NCI-H2107 treated with DMSO at 0.1 percent for 48 hours (cell line): ENCODE data around the gene SOD1.
A peak's percentile ranks its signal among the peaks of the same experiment; 100 is the strongest.
"Not testable (repeated sequence)": the region's sequence is repeated elsewhere in the genome, so short reads cannot be mapped to it uniquely, and the experiment has no call there.

Experiments used
- DNase-seq: peaks from one replicate; lab custom pipeline; 2025; ENCODE audit not compliant: unreplicated experiment; lab: John Stamatoyannopoulos, UW

Gene SOD1

GRCh38 chr21:31659536-31660258 is at the start of gene SOD1:
TSS of gene SOD1 (plus strand) at chr21:31659693. CDS start at chr21:31659770, 77 bp downstream.
- DNase-seq: peak; percentile 94

GRCh38 chr21:31611445-31611844 is 48.0 kb upstream of the SOD1 start:
- no peak for DNase-seq

DNA sequence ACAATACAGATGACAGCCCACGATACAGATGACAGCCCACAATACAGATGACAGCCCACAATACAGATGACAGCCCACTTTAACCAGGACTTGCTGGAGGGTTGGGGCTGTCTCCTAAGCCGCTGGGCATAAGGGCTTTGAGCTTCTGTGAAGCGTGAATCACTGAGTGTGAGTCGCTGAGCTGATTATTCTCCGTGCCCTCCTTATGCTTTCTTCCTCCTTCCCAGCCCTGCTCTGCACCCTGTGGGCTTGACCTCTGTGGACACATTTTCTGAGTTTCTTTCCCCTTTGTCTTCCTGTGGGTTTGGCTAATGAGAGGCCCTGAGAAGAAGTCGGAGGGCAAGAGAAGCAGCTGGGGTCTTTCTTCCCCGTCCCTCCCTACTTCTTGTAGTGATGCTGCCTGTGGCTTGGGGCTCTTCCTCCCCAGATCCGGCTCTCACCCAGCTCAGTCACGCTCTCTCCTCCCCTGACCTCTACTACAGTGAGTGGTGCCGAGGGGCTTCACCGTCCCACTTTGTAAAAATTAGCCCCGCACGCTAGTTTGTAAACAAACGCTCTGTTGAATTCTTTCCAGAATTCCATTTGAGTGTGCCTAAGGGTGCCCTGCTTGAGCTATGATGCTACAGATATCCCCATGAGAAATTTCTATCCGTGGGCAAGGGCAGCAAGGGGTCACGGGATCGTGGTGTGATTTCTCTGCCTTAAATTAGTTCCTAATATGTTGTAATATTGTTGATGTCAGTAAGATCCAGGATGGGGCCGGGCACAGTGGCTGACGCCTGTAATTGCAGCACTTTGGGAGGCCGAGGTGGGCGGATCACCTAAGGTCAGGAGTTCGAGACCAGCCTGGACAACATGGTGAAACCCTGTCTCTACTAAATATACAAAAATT is 46.4 kb upstream of the SOD1 start:
- DNase-seq: no peak

DNA sequence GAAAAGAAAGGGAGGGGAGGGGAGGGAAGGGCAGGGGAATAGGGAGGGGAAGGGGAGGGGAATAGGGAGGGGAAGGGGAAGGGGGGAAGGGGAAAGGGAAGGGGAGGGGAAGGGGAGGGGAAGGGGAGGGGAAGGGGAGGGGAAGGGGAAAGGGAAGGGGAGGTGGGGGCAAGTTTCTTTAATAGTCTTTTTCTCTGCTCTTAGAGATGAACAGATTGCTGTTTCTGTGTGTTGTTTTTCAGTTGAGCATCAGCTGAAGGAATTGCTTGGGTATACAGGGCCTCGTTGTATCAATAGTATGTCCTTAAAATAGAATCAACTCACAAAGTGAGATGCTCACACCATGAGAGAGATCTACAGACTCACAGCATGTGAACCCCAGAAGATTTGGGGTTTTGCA is 44.8 kb upstream of the SOD1 start:
- no peak for DNase-seq

DNA sequence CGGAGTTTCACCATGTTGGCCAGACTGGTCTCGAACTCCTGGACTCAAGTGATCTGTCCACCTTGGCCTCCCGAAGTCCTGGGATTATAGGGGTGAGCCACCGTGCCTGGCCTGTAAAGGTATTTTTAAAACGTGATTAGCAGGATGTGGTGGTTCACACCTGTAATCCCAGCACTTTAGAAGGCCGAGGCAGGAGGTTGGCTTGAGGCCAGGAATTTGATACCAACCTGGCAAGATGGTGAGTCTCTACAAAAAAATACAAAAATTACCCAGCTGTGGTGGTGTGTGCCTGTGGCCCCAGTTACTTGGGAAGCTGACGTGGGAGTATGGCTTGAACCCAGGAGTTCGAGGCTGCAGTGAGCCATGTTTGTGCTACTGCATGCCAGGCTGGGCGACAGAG is 43.3 kb upstream of the SOD1 start:
- no peak for DNase-seq

- no peak for DNase-seq
These were observed 40.6 kb upstream of the SOD1 start for GRCh38 chr21:31618696-31619430.

- DNase-seq: no peak
These were observed 37.1 kb upstream of the SOD1 start for GRCh38 chr21:31622397-31622796.

DNA sequence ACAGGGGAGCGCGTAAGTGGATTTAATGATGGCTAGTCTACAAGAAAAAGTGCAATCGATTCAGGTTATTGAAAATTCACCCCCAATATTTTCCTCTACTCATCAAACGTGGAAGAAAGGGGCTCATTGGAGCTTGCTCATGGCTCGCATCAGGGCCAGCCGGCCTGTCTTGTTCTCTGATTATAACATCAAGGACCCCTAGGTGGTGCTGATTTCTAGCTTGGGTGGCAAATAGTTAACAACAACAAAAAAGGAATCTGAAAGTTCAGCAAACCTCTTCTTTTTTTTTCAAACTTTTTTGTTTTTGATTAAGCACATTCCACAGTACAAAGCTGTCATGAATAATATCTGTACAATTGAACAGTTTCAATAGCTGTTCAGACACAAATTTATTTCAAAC is 35.8 kb upstream of the SOD1 start:
- DNase-seq: no peak

DNA sequence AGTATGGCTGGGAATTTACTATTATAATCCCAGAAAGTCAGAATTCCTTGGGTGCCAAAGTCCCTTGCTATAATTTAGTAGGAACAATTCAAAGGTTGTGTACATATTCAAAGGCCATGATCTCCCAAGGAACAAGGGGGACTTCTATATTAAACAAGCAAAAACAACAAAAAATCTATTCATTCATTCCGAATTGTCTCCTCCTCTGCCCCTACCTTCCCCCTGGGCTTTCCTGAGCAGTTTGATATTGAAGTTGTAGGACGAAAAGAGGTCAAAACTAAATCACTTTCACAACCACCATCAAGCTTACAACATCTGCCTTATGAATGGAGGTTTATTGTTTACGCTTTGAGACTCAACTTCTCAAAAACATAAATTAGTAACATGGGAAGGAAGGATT is 35.3 kb upstream of the SOD1 start:
- DNase-seq: no peak

- DNase-seq: no peak
These were observed 34.5 kb upstream of the SOD1 start for GRCh38 chr21:31624961-31625491.

- no peak for DNase-seq
These were observed 29.4 kb upstream of the SOD1 start for GRCh38 chr21:31629972-31630711.

DNA sequence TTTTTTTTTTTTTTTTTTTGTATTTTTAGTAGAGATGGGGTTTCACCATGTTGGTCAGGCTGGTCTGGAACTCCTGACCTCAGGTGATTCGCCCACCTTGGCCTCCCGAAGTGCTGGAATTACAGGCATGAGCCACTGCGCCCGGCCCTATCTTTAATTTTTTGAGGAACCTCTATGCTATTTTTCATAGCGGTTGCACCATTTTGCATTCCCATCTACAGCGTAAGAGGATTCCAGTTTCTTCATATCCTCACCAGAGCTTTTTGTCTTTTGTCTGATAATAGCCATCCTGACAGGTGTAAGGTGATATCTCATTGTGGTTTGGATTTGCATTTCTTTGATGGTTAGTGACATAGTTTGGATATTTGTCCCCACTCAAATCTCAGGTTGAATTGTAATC is 27.6 kb upstream of the SOD1 start:
- not testable (repeated sequence) for DNase-seq

DNA sequence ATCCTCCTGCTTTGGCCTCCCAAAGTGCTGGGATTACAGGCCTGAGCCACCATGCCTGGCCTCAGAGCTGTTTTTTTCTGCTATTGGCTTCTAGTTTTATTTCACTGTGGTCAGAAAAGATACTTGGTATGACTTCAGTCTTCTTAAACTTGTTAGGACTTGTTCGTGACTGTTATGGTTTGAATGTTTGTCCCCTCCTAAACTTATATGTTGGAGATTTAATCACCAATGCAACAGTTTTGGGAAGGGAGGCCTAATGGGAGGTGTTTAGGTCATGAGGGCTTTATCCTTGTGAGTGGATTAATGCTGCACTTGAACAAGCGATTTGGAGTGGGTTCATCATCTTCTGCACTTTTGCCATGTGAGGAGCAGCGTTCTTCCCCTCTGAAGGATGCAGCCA is 24.5 kb upstream of the SOD1 start:
- DNase-seq: no peak

GRCh38 chr21:31636874-31637273 is 22.6 kb upstream of the SOD1 start:
- no peak for DNase-seq

- DNase-seq: no peak
These were observed 18.0 kb upstream of the SOD1 start for GRCh38 chr21:31641416-31641922.

- no peak for DNase-seq
These were observed 14.8 kb upstream of the SOD1 start for GRCh38 chr21:31644643-31645042.

- DNase-seq: no peak
These were observed 11.8 kb upstream of the SOD1 start for GRCh38 chr21:31647650-31648049.

DNA sequence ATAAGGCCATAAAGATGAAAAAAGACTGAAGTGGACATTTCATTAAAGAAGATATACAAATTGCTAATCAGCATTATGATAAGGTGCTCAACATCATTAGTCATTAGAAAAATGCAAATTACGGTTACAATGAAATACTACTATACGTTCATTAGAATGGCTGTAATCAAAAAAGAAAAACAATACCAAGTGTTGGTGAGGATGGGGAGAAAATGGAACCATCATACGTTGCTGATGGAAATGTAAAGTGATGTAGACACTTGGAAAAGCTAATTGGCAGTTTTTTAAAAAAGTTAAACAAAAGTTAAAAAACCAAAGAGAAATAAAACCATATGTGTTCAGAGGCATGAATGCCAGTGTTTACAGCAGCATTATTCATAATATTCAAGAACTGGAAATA is 8.6 kb upstream of the SOD1 start:
- no peak for DNase-seq

- not testable (repeated sequence) for DNase-seq
These were observed 8.0 kb upstream of the SOD1 start for GRCh38 chr21:31651491-31651890.

DNA sequence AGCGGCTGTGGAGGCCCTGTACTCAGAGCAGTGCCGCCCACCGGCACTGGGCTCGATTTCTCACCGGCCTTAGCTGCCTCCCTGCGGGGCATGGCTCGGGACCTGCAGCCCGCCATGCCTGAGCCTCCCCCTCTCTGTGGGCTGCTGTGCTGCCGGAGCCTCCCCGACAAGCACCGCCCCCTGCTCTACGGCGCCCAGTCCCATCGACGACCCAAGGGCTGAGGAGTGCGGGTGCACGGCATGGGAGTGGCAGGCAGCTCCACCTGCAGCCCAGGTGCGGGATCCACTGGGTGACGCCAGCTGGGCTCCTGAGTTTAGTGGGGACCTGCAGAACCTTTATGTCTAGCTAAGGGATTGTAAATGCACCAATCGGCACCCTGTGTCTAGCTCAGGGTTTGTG is 5.2 kb upstream of the SOD1 start:
- DNase-seq: no peak
